ENCODE results near the gene TBC1D32.

- TF ChIP-seq ELF4 (CRISPR knock-in tag; IDR thresholded peaks at IDR 0.05; ENCODE audit: low read depth) (no peak), TP53 (CRISPR knock-in tag; IDR thresholded peaks at IDR 0.05) (no peak), CREB1 (CRISPR knock-in tag; IDR thresholded peaks at IDR 0.05) (no peak), IRF2 (CRISPR knock-in tag; IDR thresholded peaks at IDR 0.05; ENCODE audit: borderline replicate concordance, low read depth) (no peak), CTCF (IDR thresholded peaks at IDR 0.05) (no peak), FOXK1 (CRISPR knock-in tag; IDR thresholded peaks at IDR 0.05) (no peak), CBFB (CRISPR knock-in tag; IDR thresholded peaks at IDR 0.05; ENCODE audit: low read depth) (no peak), FOXJ3 (CRISPR knock-in tag; IDR thresholded peaks at IDR 0.05; ENCODE audit: borderline replicate concordance) (no peak), NFYB (CRISPR knock-in tag; conservative IDR thresholded peaks at IDR 0.05; ENCODE audit: low read depth) (no peak)
These were observed 172.4 kb downstream of the TBC1D32 start for GRCh38 chr6:121161886-121162285.

Data from WTC11 (cell line).